ENCODE measurements around the gene AOAH.

Gene AOAH

GRCh38 chr7:36621396-36621795, 102.9 kb downstream of the AOAH start:
- no peak overlapping the region for H3K4me3 ChIP-seq (ENCODE audit: low read depth, low read length)
- H3K27me3 ChIP-seq: no peaks in the 10 kb centered on the region
- no peak for TF ChIP-seq CTCF (IDR thresholded peaks at IDR 0.05; ENCODE audit: low read depth, low read length)
- H3K9me3 ChIP-seq: no peaks in the 10 kb centered on the region
- no peak for DNase-seq
- H3K4me1 ChIP-seq: no peaks in the 10 kb centered on the region
- H3K36me3 ChIP-seq: no peaks in the 10 kb centered on the region

- no peak for DNase-seq
- TF ChIP-seq CTCF (IDR thresholded peaks at IDR 0.05; ENCODE audit: low read depth, low read length): no peak
- H3K27me3 ChIP-seq: no peaks in the 10 kb centered on the region
Measured at GRCh38 chr7:36620166-36620708, 104.1 kb downstream of the AOAH start.

GRCh38 chr7:36617408-36617807, 106.9 kb downstream of the AOAH start:
- no peaks in the 10 kb centered on the region for H3K4me1 ChIP-seq
- H3K4me3 ChIP-seq (ENCODE audit: low read depth, low read length): no peak overlapping the region
- TF ChIP-seq CTCF (IDR thresholded peaks at IDR 0.05; ENCODE audit: low read depth, low read length): no peak
- no peaks in the 10 kb centered on the region for H3K27me3 ChIP-seq
- H3K36me3 ChIP-seq: no peaks in the 10 kb centered on the region
- H3K9me3 ChIP-seq: no peaks in the 10 kb centered on the region
- no peak for DNase-seq

More at GRCh38 chr7:36620166-36620708, 104.1 kb downstream of the AOAH start:
- Histone ChIP-seq H3K9me3 (no peaks in the 10 kb centered on the region), H3K36me3 (no peaks in the 10 kb centered on the region), H3K4me3 (ENCODE audit: low read depth, low read length) (no peak overlapping the region), H3K4me1 (no peaks in the 10 kb centered on the region)

GRCh38 chr7:36615852-36616540, 108.3 kb downstream of the AOAH start:
- Histone ChIP-seq H3K4me1 (no peaks in the 10 kb centered on the region), H3K27me3 (no peaks in the 10 kb centered on the region), H3K36me3 (no peaks in the 10 kb centered on the region), H3K4me3 (ENCODE audit: low read depth, low read length) (no peak overlapping the region), H3K9me3 (no peaks in the 10 kb centered on the region)
- DNase-seq: no peak
- TF ChIP-seq CTCF (IDR thresholded peaks at IDR 0.05; ENCODE audit: low read depth, low read length): no peak

GRCh38 chr7:36614959-36615358, 109.3 kb downstream of the AOAH start:
- H3K4me3 ChIP-seq (ENCODE audit: low read depth, low read length): no peak overlapping the region
- no peaks in the 10 kb centered on the region for H3K36me3 ChIP-seq
- no peaks in the 10 kb centered on the region for H3K9me3 ChIP-seq
- no peaks in the 10 kb centered on the region for H3K27me3 ChIP-seq
- H3K4me1 ChIP-seq: no peaks in the 10 kb centered on the region
- no peak for DNase-seq
- no peak for TF ChIP-seq CTCF (IDR thresholded peaks at IDR 0.05; ENCODE audit: low read depth, low read length)

- no peak for TF ChIP-seq CTCF (IDR thresholded peaks at IDR 0.05; ENCODE audit: low read depth, low read length)
- Histone ChIP-seq H3K36me3 (no peaks in the 10 kb centered on the region), H3K9me3 (no peaks in the 10 kb centered on the region), H3K27me3 (no peaks in the 10 kb centered on the region), H3K4me3 (ENCODE audit: low read depth, low read length) (no peak overlapping the region), H3K4me1 (no peaks in the 10 kb centered on the region)
- DNase-seq: no peak
Measured at GRCh38 chr7:36613031-36613614, 111.2 kb downstream of the AOAH start.

All from BE2C (cell line).